Measurements from ENCODE around the gene ADAMTSL4.
"Not testable (repeated sequence)": the region's sequence is repeated elsewhere in the genome, so short reads cannot be mapped to it uniquely, and the experiment has no call there.

The ADAMTSL4 gene

GRCh38 chr1:150567717-150568593 lies 18.7 kb downstream of the ADAMTSL4 start:
- peak; percentile 8 for DNase-seq

- no peak for DNase-seq
Observed at GRCh38 chr1:150568594-150568966, 19.4 kb downstream of the ADAMTSL4 start.

GRCh38 chr1:150572918-150573647 lies 23.9 kb downstream of the ADAMTSL4 start:
- DNase-seq, result no peak

- peak; percentile 5 for DNase-seq
Observed at GRCh38 chr1:150573648-150574071, 24.5 kb downstream of the ADAMTSL4 start.

DNA sequence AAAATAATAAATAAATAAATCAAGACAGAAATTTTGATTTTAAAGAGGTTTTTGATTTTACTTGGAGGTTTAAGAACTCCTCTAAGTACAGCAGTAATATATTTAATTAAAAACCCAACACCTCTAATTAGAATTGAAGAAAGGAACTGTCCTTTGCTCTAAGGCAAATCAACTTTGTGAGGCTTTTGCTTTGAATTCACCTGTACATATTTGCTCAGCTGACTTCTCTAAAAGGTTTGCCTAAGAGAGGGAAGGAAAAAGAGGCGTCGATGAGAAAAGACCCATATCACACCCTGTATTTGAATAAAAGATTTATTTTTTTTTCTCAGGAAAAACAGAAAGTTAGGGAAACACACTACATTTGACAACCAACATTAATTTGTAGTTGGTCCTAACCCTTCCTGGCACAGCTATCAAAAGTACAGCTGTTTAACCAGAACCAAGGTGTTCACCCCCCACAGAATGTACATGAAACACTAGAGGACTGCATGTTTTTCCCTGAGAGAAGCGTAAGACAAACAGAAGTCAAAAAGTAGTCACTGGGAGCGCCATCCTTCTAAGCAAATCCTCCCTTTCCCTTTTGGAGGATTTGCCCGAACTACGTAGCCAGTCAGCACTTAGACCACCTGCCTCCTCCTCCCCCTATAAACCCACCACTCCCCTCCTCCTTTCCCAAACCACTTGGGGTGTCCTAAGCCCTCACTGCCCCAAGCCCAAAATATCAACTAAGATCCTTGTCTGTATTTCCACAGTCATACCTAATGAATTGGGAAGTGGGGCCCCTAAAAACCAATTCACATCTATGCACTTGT lies 25.3 kb downstream of the ADAMTSL4 start:
- no peak for DNase-seq

DNA sequence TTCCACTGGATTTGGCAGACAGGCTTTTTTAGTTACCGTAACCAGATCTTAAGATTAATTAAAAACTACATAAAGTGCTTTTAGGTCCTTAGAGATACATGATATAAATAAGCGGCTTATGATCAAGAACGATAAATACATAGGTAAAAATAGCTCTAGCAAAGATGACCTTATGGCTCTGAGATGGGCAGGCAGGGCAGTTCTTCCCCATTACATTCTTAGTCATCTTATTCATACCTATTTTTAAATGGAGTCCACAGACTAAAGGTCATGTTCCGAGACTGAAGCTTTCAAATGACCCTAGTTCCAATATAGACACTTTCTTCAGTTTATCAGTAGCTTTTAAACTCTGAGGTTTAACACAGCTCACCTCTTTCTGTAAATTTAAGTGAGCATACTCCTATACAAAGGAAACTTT lies 25.9 kb downstream of the ADAMTSL4 start:
- no peak for DNase-seq

DNA sequence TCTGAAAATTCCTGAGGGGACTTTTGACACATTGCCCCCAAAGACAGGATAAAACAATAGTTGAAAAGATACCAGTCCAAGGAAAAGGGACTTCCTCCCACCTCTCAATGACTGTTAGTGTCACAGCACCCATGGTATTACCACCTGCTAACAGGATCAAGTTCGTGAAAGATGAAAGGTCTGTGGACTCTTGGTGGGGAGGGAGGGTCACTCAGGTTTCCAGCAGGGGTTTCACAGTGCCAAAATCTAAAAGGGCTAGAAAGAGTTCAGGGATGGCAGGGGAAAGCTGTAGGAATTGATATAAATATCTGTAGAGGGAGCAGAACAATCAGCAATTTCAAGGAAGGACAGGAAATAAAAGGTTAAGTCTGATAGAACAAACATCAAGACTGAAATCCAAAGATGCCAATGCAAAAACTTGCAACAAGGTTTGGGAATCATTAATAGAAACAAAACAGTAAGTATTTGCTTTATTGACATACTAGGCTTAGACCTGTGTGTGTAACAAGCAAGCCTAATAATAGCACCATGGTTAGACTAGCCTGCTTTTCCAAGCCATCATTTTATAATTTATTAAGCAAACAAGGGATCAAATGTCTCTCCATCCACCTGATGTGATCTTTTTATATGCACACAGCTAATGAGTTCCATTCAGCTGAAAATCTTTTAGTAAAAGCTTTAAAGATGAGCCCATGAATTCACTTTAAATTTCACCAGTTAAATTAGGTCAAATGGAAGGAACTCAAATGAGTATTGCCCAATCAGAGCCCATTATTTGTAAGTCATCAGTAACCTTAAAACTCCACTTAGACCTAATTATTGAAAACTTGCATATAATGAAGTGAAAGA lies 26.5 kb downstream of the ADAMTSL4 start:
- DNase-seq, result no peak

GRCh38 chr1:150576367-150576711 lies 27.1 kb downstream of the ADAMTSL4 start:
- DNase-seq, result no peak

GRCh38 chr1:150576794-150577556 lies 27.8 kb downstream of the ADAMTSL4 start:
- no peak for DNase-seq

DNA sequence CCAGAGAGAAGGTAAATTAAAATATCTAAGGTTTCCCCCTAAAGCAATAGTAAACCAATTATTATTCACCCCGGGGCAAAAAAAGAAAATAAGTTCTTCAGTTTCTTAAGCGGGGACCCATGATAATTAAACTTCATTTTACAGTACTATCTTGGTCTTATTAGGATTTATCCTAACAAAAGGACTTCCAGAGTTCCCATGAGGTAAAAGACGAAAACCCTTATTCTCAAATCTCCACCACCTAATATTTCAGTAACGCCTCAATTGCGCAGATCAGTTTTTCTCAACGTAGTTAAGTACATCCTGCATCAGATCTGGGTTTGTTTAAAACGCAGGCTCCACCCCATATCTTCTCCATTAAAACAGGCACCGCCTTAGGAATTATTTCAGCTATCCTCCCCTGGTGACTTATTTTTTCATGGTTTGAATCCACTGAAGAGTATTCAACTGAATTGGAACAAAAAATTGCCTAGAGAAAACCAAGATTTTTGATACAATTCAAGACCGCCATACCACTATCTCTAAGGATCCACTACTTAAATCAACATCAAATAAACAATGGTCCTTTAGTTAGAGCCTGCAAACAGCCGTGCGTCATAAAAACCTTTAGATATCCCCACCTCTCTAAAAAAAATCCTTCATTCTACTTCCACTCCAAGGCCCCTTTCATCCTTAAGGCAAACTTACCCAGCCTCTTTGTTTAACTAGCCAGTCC lies 28.5 kb downstream of the ADAMTSL4 start:
- no peak for DNase-seq

GRCh38 chr1:150578272-150579109 lies 29.3 kb downstream of the ADAMTSL4 start:
- peak; percentile 27 for DNase-seq

DNA sequence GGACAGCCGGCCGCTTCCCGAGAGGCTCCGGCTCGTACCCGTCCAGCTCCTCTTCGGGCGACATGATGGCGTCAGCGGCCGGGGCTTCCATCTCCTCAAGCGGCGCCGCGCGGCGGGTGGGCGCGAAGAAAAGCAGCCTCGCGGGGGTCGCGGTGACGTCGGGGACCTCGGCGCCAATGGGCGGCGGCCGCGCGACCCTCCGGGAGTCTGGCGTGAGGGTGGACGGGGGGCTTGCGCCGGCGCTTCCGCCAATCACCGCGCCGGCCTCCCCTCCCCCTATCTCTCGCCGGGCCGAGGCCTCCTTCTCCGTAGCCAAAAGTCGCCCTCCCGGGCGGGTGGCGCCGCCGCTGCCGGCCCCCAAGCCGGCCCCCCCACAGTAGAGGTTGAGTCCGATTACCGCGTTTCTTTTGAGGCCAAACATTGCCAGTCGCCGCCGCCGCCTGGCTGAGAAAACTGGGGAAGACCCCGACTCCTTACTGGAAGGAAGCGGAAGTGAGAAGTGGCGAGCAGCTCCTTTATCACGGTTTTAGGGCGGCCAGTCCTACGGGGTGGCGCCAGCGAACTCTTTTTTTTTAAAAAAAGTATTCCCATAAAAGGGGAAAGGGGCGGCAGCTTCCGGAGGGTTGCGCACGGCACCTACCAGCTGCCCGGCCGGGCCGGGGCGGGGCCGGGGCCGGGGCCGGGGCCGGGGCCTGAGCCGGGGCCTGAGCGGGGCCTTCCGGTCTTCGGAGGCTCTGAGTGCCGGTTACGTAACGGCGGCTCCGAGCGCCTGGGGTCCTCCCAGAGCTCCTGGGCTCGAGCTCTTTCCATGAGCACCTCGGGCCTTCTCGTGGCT lies 30.1 kb downstream of the ADAMTSL4 start, which contains the start of gene MCL1:
MCL1 (minus strand) TSS at position 501 of the 835 bp plus-strand sequence; CDS start at position 421, 80 bp downstream.
- peak; percentile 75 for DNase-seq

GRCh38 chr1:150579945-150580642 lies 30.9 kb downstream of the ADAMTSL4 start:
- DNase-seq, result no peak

- DNase-seq, result not testable (repeated sequence)
Observed at GRCh38 chr1:150580966-150581365, 31.8 kb downstream of the ADAMTSL4 start.

GRCh38 chr1:150581437-150581836 lies 32.2 kb downstream of the ADAMTSL4 start:
- DNase-seq, result not testable (repeated sequence)

GRCh38 chr1:150581962-150582361 lies 32.8 kb downstream of the ADAMTSL4 start:
- not testable (repeated sequence) for DNase-seq

DNA sequence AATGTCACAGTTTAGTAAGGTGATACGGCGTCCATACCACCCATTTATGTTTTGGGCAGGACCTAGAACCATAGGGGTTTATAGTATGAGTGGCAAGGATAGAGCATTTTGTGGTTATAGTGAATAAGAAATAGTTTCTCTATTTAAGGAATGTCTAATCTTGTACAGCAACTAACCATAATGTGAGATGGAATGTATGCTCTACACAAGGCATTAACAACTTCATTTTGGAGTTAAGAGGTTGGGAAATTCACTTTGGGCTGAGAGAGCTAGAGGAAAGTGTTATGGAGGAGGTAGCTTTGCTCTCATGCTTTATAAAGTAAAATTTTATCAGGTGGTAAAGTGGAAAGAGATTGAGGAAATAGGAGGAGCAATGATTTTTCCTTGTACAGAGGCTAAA lies 33.2 kb downstream of the ADAMTSL4 start:
- DNase-seq, result no peak
